Measurements from ENCODE around the gene LRRC25.

GRCh38 chr19:18397242-18398202, at the start of gene LRRC25:
- no peak for TF ChIP-seq EZH2 (IDR thresholded peaks at IDR 0.05; ENCODE audit: low read depth)
- TF ChIP-seq CTCF (conservative IDR thresholded peaks at IDR 0.05): no peak
